Loucy (cell line): Measurements from ENCODE around the gene DENND5A.

ENCODE experiments used
- H2AFZ ChIP-seq: fragments of 200-600 bp; sonication (generic); 2 replicates; pipeline ENCODE4 v1.6.0; 2016; ENCODE audit warnings: antibody characterized with exemption, mild to moderate bottlenecking, low read length, moderate library complexity
- H3F3A ChIP-seq: fragments of 200-600 bp; 2 replicates; pipeline ENCODE4 v1.6.0; 2016; ENCODE audit warnings: antibody characterized with exemption, low read depth, mild to moderate bottlenecking
- H3K27me3 ChIP-seq: fragments of 200-600 bp; sonication (generic); 2 replicates; pipeline ENCODE4 v1.6.1; 2014; ENCODE audit warnings: low read length, mild to moderate bottlenecking; ENCODE audit not compliant: insufficient read depth, poor library complexity, severe bottlenecking
- H3K36me3 ChIP-seq: fragments of 200-600 bp; sonication (generic); 2 replicates; pipeline ENCODE4 v1.6.1; 2016; ENCODE audit warnings: low read length; ENCODE audit not compliant: insufficient read depth
- H3K4me1 ChIP-seq: fragments of 200-600 bp; sonication (generic); 2 replicates; pipeline ENCODE4 v1.5.1; 2014; ENCODE audit warnings: low read length, mild to moderate bottlenecking; ENCODE audit not compliant: insufficient read depth, poor library complexity, severe bottlenecking
- H3K4me2 ChIP-seq: fragments of 200-600 bp; sonication (generic); 2 replicates; pipeline ENCODE4 v1.6.0; 2014; ENCODE audit warnings: antibody characterized with exemption, low read length, low read depth, mild to moderate bottlenecking; ENCODE audit not compliant: poor library complexity, severe bottlenecking
- H3K4me3 ChIP-seq: fragments of 200-600 bp; sonication (generic); 2 replicates; pipeline ENCODE4 v1.5.1; 2014; ENCODE audit warnings: low read length, mild to moderate bottlenecking, mixed read lengths; ENCODE audit not compliant: poor library complexity, severe bottlenecking
- H3K79me2 ChIP-seq: fragments of 200-600 bp; sonication (generic); 2 replicates; pipeline ENCODE4 v1.6.1; 2014; ENCODE audit warnings: low read length; ENCODE audit not compliant: insufficient read depth
- H3K9ac ChIP-seq: fragments of 200-600 bp; sonication (generic); 2 replicates; pipeline ENCODE4 v1.6.0; 2014; ENCODE audit warnings: mild to moderate bottlenecking, low read depth, low read length, moderate library complexity; ENCODE audit not compliant: poor library complexity, severe bottlenecking
- H3K9me2 ChIP-seq: fragments of 200-600 bp; sonication (generic); replicated peaks from 2 replicates; pipeline ENCODE4 v1.6.1; 2016; ENCODE audit warnings: low read depth, low read length, mixed read lengths
- H3K9me3 ChIP-seq: fragments of 200-600 bp; sonication (generic); 2 replicates; pipeline ENCODE4 v1.6.1; 2014; ENCODE audit warnings: mild to moderate bottlenecking, antibody characterized with exemption, low read length, low read depth; ENCODE audit not compliant: insufficient read depth
- H4K20me1 ChIP-seq: fragments of 200-600 bp; sonication (generic); 2 replicates; pipeline ENCODE4 v1.6.0; 2014; ENCODE audit warnings: antibody characterized with exemption, low read length, mild to moderate bottlenecking; ENCODE audit not compliant: insufficient read depth, poor library complexity, severe bottlenecking
- EZH2phosphoT487 ChIP-seq: fragments of 200-600 bp; IDR thresholded peaks from 2 replicates; pipeline ENCODE4 v1.6.1; 2018; ENCODE audit warnings: antibody characterized with exemption, mild to moderate bottlenecking, moderate library complexity, borderline replicate concordance
- TF ChIP-seq, protein P1 (sequence below): fragments of 200-600 bp; sonication (generic); conservative IDR thresholded peaks from 2 replicates; pipeline ENCODE4 v1.5.1; 2014; ENCODE audit warnings: mild to moderate bottlenecking, antibody characterized with exemption, low read length

Gene DENND5A

DNA sequence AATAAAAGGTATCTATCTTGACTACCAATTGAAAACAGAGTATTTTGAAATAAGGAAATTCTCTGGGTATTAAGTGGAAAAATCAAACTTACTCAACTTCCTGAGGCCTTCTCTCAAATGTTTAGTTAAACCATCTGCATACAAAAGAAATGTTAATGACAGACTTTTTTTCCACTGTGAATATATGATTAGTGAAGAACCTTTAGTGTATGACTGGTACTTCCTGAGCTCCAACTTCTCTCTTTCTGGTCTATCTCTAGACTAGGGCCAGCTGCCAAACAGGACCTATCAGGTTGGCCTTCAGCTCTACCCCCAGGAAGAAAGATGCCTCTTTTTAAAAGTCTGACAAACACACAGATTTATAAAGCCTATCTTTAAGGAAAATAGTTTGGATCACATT, 105.0 kb downstream of the DENND5A start:
- Histone ChIP-seq H2AFZ (no peak overlapping the region), H3K4me3 (no peak overlapping the region), H3K9ac (no peak overlapping the region), H3K27me3 (no peaks in the 10 kb centered on the region), H3K36me3 (peaks cover 26% of the 10 kb centered on the region; the same call in 1 of the 2 replicates), H3K4me2 (no peak overlapping the region), H3K4me1 (no peaks in the 10 kb centered on the region), H4K20me1 (no peaks in the 10 kb centered on the region), H3K79me2 (no peaks in the 10 kb centered on the region), H3F3A (no peaks in the 10 kb centered on the region), H3K9me2 (no peaks in the 10 kb centered on the region), H3K9me3 (no peaks in the 10 kb centered on the region)
- TF ChIP-seq EZH2phosphoT487 = no peak
- TF ChIP-seq, protein P1, sequence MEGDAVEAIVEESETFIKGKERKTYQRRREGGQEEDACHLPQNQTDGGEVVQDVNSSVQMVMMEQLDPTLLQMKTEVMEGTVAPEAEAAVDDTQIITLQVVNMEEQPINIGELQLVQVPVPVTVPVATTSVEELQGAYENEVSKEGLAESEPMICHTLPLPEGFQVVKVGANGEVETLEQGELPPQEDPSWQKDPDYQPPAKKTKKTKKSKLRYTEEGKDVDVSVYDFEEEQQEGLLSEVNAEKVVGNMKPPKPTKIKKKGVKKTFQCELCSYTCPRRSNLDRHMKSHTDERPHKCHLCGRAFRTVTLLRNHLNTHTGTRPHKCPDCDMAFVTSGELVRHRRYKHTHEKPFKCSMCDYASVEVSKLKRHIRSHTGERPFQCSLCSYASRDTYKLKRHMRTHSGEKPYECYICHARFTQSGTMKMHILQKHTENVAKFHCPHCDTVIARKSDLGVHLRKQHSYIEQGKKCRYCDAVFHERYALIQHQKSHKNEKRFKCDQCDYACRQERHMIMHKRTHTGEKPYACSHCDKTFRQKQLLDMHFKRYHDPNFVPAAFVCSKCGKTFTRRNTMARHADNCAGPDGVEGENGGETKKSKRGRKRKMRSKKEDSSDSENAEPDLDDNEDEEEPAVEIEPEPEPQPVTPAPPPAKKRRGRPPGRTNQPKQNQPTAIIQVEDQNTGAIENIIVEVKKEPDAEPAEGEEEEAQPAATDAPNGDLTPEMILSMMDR = no peak

DNA sequence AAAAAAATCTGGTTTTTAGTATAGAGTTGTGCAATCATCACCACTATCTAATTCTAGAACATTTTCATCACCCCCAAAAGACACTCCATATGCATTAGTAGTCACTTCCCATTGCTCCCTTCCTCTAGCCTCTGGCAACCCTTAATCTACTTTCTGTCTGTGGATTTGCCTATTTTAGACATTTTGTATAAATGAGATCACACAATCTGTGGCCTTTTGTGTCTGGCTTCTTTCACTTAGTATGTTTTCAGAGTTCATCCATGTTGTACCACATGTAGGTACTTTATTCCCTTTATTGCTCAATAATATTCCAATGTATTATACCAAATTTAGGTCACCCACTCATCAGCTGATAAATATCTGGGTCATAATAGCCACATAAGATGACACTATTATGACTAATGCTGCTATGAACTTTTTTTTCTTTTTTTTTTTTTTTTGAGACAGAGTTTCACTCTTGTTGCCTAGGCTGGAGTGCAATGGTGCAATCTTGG, 106.2 kb downstream of the DENND5A start:
- Histone ChIP-seq H3K27me3 (no peaks in the 10 kb centered on the region), H3F3A (no peaks in the 10 kb centered on the region), H3K9me2 (no peaks in the 10 kb centered on the region), H3K9me3 (no peaks in the 10 kb centered on the region), H3K79me2 (no peaks in the 10 kb centered on the region), H4K20me1 (no peaks in the 10 kb centered on the region), H3K9ac (no peak overlapping the region), H3K4me2 (no peak overlapping the region), H3K4me3 (no peak overlapping the region), H3K36me3 (peaks cover 25% of the 10 kb centered on the region; the same call in 1 of the 2 replicates), H2AFZ (no peak overlapping the region), H3K4me1 (no peaks in the 10 kb centered on the region)
- TF ChIP-seq, protein P1 = no peak
- no peak for TF ChIP-seq EZH2phosphoT487

DNA sequence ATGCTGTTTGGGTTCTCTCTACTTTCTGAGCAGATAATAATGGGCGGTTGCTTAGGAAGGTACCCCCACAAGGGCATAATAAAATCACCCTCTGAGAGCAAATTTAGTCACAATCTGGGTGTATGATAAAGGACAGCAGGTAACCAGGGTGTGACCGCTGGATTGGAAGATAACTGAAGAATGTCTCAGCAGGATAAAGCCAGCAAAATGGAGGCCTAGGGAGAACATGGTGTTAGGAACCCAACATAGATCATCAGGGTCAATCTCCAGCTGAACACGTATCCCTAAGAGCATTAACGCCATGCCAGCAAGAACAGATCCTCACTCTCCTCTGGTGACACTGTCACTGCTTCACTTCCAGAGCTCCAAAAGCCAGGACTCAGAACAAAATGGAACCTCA, 109.2 kb downstream of the DENND5A start:
- Histone ChIP-seq H3F3A (no peaks in the 10 kb centered on the region), H3K9me3 (no peaks in the 10 kb centered on the region), H3K4me1 (no peaks in the 10 kb centered on the region), H3K9me2 (no peaks in the 10 kb centered on the region), H4K20me1 (no peaks in the 10 kb centered on the region), H3K9ac (no peak overlapping the region), H3K27me3 (no peaks in the 10 kb centered on the region), H3K4me3 (no peak overlapping the region), H3K36me3 (peaks cover 29% of the 10 kb centered on the region; the same call in 1 of the 2 replicates), H3K4me2 (no peak overlapping the region), H3K79me2 (no peaks in the 10 kb centered on the region), H2AFZ (no peak overlapping the region)
- no peak for TF ChIP-seq EZH2phosphoT487
- TF ChIP-seq, protein P1 = no peak
